A673 (cell line): ENCODE measurements around the gene RHOD.

Source experiments
- EZH2 ChIP-seq: fragments of 200-600 bp; sonication (generic); IDR thresholded peaks from 2 replicates; pipeline ENCODE4 v1.6.1; 2017; ENCODE audit warnings: borderline replicate concordance, low read depth, mild to moderate bottlenecking, mixed read lengths, antibody characterized with exemption, low read length; ENCODE audit not compliant: poor library complexity, severe bottlenecking
- TF ChIP-seq, protein P1 (sequence below): fragments of 300-800, 200-600 bp; sonication (generic); conservative IDR thresholded peaks from 2 replicates; pipeline ENCODE4 v1.5.1; 2017; ENCODE audit warnings: low read depth, mild to moderate bottlenecking, antibody characterized with exemption, low read length, moderate library complexity, mixed read lengths

DNA sequence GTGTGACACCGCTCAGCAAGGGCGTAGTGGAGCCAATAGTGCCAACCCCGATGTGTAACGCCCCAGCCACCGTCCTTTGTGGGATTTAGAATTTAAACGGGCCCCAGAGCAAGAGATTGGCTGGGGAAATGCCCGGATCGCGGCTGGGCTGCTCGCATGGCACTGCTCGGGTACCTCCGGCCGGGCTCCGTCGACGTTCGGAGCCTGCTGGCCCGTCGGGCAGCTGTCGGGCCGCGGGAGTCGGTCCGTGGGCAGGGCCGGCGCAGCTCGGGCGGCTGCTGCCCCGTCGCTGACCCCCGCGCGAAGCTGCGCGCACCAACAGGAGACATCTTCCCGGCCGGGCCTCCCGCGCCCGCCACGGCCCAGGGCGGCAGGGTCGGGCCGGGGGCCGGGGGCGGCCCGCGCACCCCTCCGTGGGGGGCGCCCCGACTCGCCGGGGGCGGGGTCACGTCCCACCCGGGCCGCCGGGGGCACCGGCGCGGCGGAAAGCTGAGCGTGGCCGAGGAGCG, 61.1 kb downstream of the RHOD start:
- TF ChIP-seq, protein P1, sequence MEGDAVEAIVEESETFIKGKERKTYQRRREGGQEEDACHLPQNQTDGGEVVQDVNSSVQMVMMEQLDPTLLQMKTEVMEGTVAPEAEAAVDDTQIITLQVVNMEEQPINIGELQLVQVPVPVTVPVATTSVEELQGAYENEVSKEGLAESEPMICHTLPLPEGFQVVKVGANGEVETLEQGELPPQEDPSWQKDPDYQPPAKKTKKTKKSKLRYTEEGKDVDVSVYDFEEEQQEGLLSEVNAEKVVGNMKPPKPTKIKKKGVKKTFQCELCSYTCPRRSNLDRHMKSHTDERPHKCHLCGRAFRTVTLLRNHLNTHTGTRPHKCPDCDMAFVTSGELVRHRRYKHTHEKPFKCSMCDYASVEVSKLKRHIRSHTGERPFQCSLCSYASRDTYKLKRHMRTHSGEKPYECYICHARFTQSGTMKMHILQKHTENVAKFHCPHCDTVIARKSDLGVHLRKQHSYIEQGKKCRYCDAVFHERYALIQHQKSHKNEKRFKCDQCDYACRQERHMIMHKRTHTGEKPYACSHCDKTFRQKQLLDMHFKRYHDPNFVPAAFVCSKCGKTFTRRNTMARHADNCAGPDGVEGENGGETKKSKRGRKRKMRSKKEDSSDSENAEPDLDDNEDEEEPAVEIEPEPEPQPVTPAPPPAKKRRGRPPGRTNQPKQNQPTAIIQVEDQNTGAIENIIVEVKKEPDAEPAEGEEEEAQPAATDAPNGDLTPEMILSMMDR, result no peak
- TF ChIP-seq EZH2, result no peak
